Effector memory CD4-positive, alpha-beta T cell (primary cell): ENCODE results near the gene ATP8B3.

Experiments used
- DNase-seq, 3 donors: peaks; one replicate each; pipeline ENCODE4 v3.0.0-alpha.2; 2020
- H3K27ac ChIP-seq: 2 replicates; pipeline ENCODE4 v1.7.0; 2013; ENCODE audit warnings: mild to moderate bottlenecking, low read length, moderate library complexity; ENCODE audit not compliant: insufficient read depth, poor library complexity, severe bottlenecking
- H3K27me3 ChIP-seq: replicated peaks from 2 replicates; pipeline ENCODE4 v1.7.0; 2013; ENCODE audit warnings: mild to moderate bottlenecking, low read length; ENCODE audit not compliant: insufficient read depth, control insufficient read depth, poor library complexity, severe bottlenecking
- H3K36me3 ChIP-seq: 2 replicates; pipeline ENCODE4 v1.7.0; 2013; ENCODE audit warnings: mild to moderate bottlenecking, low read length, moderate library complexity; ENCODE audit not compliant: control insufficient read depth, insufficient read depth
- H3K4me1 ChIP-seq: 2 replicates; pipeline ENCODE4 v1.7.0; 2013; ENCODE audit warnings: low read length, mild to moderate bottlenecking; ENCODE audit not compliant: control insufficient read depth, insufficient read depth, poor library complexity, severe bottlenecking
- H3K4me3 ChIP-seq: 2 replicates; pipeline ENCODE4 v1.7.0; 2013; ENCODE audit warnings: low read length, low read depth, mild to moderate bottlenecking; ENCODE audit not compliant: insufficient read depth, poor library complexity, severe bottlenecking
- H3K9me3 ChIP-seq: 2 replicates; pipeline ENCODE4 v1.7.0; 2013; ENCODE audit warnings: mild to moderate bottlenecking, low read length, moderate library complexity; ENCODE audit not compliant: control insufficient read depth

Gene ATP8B3

GRCh38 chr19:1768918-1769644 is 43.0 kb downstream of the ATP8B3 start:
- no peak overlapping the region for H3K4me3 ChIP-seq
- peaks cover 66% of the 10 kb centered on the region for H3K27me3 ChIP-seq
- no peaks in the 10 kb centered on the region for H3K36me3 ChIP-seq
- H3K9me3 ChIP-seq, result peaks cover 11% of the 10 kb centered on the region
- DNase-seq, result no peak
- peaks cover 4% of the 10 kb centered on the region for H3K4me1 ChIP-seq
- H3K27ac ChIP-seq, result no peak overlapping the region

- Histone ChIP-seq H3K9me3 (peaks cover 11% of the 10 kb centered on the region), H3K4me3 (no peak overlapping the region), H3K36me3 (no peaks in the 10 kb centered on the region), H3K27ac (no peak overlapping the region), H3K4me1 (peaks cover 4% of the 10 kb centered on the region), H3K27me3 (peaks cover 64% of the 10 kb centered on the region)
- no peak for DNase-seq
Observed at GRCh38 chr19:1768248-1768647, 43.8 kb downstream of the ATP8B3 start.

- no peak overlapping the region for H3K27ac ChIP-seq
- peaks cover 69% of the 10 kb centered on the region for H3K27me3 ChIP-seq
- H3K9me3 ChIP-seq, result peaks cover 11% of the 10 kb centered on the region
- no peak overlapping the region for H3K4me3 ChIP-seq
- peaks cover 4% of the 10 kb centered on the region for H3K4me1 ChIP-seq
- H3K36me3 ChIP-seq, result no peaks in the 10 kb centered on the region
- peak; percentile 18 to 39 (median 22) for DNase-seq
Observed at GRCh38 chr19:1767464-1767933, 44.6 kb downstream of the ATP8B3 start.

- Histone ChIP-seq H3K27me3 (peaks cover 76% of the 10 kb centered on the region), H3K36me3 (no peaks in the 10 kb centered on the region), H3K4me1 (peaks cover 4% of the 10 kb centered on the region), H3K4me3 (no peak overlapping the region), H3K9me3 (peaks cover 11% of the 10 kb centered on the region), H3K27ac (no peak overlapping the region)
- DNase-seq, result no peak
Observed at GRCh38 chr19:1766800-1767352, 45.2 kb downstream of the ATP8B3 start.

GRCh38 chr19:1765904-1766799 is 45.9 kb downstream of the ATP8B3 start:
- Histone ChIP-seq H3K9me3 (peaks cover 7% of the 10 kb centered on the region), H3K4me1 (peaks cover 4% of the 10 kb centered on the region), H3K36me3 (no peaks in the 10 kb centered on the region), H3K4me3 (no peak overlapping the region), H3K27ac (no peak overlapping the region), H3K27me3 (peaks cover 79% of the 10 kb centered on the region)
- DNase-seq, result no peak

GRCh38 chr19:1765232-1765903 is 46.7 kb downstream of the ATP8B3 start:
- H3K9me3 ChIP-seq, result no peaks in the 10 kb centered on the region

GRCh38 chr19:1764729-1765128 is 47.3 kb downstream of the ATP8B3 start:
- Histone ChIP-seq H3K9me3 (no peaks in the 10 kb centered on the region), H3K27me3 (peaks cover 88% of the 10 kb centered on the region), H3K4me1 (peaks cover 4% of the 10 kb centered on the region), H3K27ac (no peak overlapping the region), H3K4me3 (no peak overlapping the region), H3K36me3 (no peaks in the 10 kb centered on the region)
- no peak for DNase-seq

More at GRCh38 chr19:1765232-1765903, 46.7 kb downstream of the ATP8B3 start:
- no peak for DNase-seq
- peaks cover 4% of the 10 kb centered on the region for H3K4me1 ChIP-seq
- no peak overlapping the region for H3K4me3 ChIP-seq
- peaks cover 85% of the 10 kb centered on the region for H3K27me3 ChIP-seq
- no peak overlapping the region for H3K27ac ChIP-seq
- H3K36me3 ChIP-seq, result no peaks in the 10 kb centered on the region

- Histone ChIP-seq H3K36me3 (no peaks in the 10 kb centered on the region), H3K9me3 (no peaks in the 10 kb centered on the region), H3K4me1 (peaks cover 4% of the 10 kb centered on the region), H3K4me3 (no peak overlapping the region), H3K27me3 (peaks cover 90% of the 10 kb centered on the region), H3K27ac (no peak overlapping the region)
- DNase-seq, result no peak
Observed at GRCh38 chr19:1763648-1764639, 48.1 kb downstream of the ATP8B3 start.
